Measurements from ENCODE around the gene RAPGEF2. TPM values are rescaled to one million over a fixed set of nuclear protein-coding genes. Genes with fewer than 3 reads are reported as not detected.

The RAPGEF2 gene
- total and polyA plus RNA-seq, 2 of the 8 experiments (the other 6 are each of a cell fraction or from before 2014, with no cell fraction given) = 24.4 to 48.6 TPM

DNA sequence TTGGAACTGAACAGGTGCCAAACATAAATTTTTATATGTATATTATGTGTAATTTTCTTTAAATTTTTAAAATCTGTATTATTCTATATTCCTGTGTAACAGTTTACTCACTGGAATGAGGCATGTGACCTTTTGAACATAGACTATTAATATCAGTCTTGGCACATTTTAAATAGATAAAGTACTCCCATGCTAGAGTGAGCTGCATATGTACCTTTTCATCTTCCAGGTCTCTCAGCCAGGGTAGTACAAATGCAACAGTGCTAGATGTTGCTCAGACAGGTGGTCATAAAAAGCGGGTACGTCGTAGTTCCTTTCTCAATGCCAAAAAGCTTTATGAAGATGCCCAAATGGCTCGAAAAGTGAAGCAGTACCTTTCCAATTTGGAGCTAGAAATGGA, 242.0 kb downstream of the RAPGEF2 start (continued):
- TF ChIP-seq SAP30 (IDR thresholded peaks at IDR 0.05; ENCODE audit: insufficient read depth, insufficient replicate concordance, low read length) (no peak), NANOG (IDR thresholded peaks at IDR 0.05; ENCODE audit: insufficient read depth, low read depth, low read length, poor library complexity, severe bottlenecking) (no peak), CREB1 (IDR thresholded peaks at IDR 0.05) (no peak), NRF1 (IDR thresholded peaks at IDR 0.05; ENCODE audit: low read depth, low read length) (no peak), CTBP2 (IDR thresholded peaks at IDR 0.05; ENCODE audit: borderline replicate concordance, insufficient read depth, insufficient read length, low read length) (no peak), BACH1 (IDR thresholded peaks at IDR 0.05; ENCODE audit: low read length) (no peak)
- TF ChIP-seq, protein P1, sequence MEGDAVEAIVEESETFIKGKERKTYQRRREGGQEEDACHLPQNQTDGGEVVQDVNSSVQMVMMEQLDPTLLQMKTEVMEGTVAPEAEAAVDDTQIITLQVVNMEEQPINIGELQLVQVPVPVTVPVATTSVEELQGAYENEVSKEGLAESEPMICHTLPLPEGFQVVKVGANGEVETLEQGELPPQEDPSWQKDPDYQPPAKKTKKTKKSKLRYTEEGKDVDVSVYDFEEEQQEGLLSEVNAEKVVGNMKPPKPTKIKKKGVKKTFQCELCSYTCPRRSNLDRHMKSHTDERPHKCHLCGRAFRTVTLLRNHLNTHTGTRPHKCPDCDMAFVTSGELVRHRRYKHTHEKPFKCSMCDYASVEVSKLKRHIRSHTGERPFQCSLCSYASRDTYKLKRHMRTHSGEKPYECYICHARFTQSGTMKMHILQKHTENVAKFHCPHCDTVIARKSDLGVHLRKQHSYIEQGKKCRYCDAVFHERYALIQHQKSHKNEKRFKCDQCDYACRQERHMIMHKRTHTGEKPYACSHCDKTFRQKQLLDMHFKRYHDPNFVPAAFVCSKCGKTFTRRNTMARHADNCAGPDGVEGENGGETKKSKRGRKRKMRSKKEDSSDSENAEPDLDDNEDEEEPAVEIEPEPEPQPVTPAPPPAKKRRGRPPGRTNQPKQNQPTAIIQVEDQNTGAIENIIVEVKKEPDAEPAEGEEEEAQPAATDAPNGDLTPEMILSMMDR (IDR thresholded peaks at IDR 0.05; ENCODE audit: control extremely low read depth in 1 of 3, insufficient read depth in 1 of 3, low read depth in 1 of 3, low read length in 3 of 3) = no peak

All from H1 (cell line).